ENCODE measurements around the gene MMP17.
"Not testable (repeated sequence)": the region's sequence is repeated elsewhere in the genome, so short reads cannot be mapped to it uniquely, and the experiment has no call there.

- TF ChIP-seq CTCF (conservative IDR thresholded peaks at IDR 0.05; ENCODE audit: low read length); EZH2phosphoT487 (IDR thresholded peaks at IDR 0.05; ENCODE audit: borderline replicate concordance, low read depth, low read length): not testable (repeated sequence)
These were observed 50.2 kb downstream of the MMP17 start for GRCh38 chr12:131878436-131878835.

Data from OCI-LY7 (cell line).